Right cardiac atrium (tissue), 5 donors: Measurements from ENCODE around the gene PTPRN2. TPM values are rescaled to one million over a fixed set of nuclear protein-coding genes. Genes with fewer than 3 reads are reported as not detected.
A peak's percentile ranks its signal among the peaks of the same experiment; 100 is the strongest.
"Not testable (repeated sequence)": the region's sequence is repeated elsewhere in the genome, so short reads cannot be mapped to it uniquely, and the experiment has no call there.

Source experiments
- ATAC-seq, 2 donors: fragments of 200-7000 bp; cut with Tn5 transposase; one replicate each; pipeline versions ENCODE4 v1.8.0 to v1.9.1; 2020; ENCODE audit warnings: moderate library complexity in 2 of 2, mild to moderate bottlenecking in 1 of 2
- DNase-seq, 3 donors: peaks; one replicate each; pipeline ENCODE4 v3.0.0-alpha.2; 2020
- H3K27ac ChIP-seq: one replicate; pipeline ENCODE4 v1.5.1; 2013; ENCODE audit warnings: mild to moderate bottlenecking, low read length, control low read depth, moderate library complexity
- H3K27me3 ChIP-seq: one replicate; pipeline ENCODE4 v1.6.1; 2013; ENCODE audit not compliant: control insufficient read depth, insufficient read depth
- H3K4me1 ChIP-seq: one replicate; pipeline ENCODE4 v1.6.1; 2013; ENCODE audit warnings: low read length; ENCODE audit not compliant: control insufficient read depth, insufficient read depth
- H3K4me3 ChIP-seq: one replicate; pipeline ENCODE4 v1.5.1; 2013; ENCODE audit warnings: low read length, control low read depth
- H3K9me3 ChIP-seq: one replicate; pipeline ENCODE4 v1.6.1; 2013; ENCODE audit warnings: low read length; ENCODE audit not compliant: control insufficient read depth
- WGBS: extraction: QIAGEN DNeasy Blood & Tissue Kit; methylation state at CpG from one replicate; pipeline ENCODE4 v1.1.7; 2013; 5-methylcytosine and 5-hydroxymethylcytosine counted together
- intact Hi-C, 4 donors: fragments of 100-400 bp; cut with DNase I; formaldehyde crosslinking; loops; one replicate each; pipeline versions ENCODE4 v1.11.0 to v1.14.0; 2022 to 2023
- polyA plus RNA-seq: library from polyadenylated mRNA; stranded (reverse); fragments of 200-250 nt; gene quantifications from one replicate; pipeline ENCODE4 v1.2.3, GENCODE V29; 2013
- total RNA-seq, 4 donors: library from RNA; stranded (reverse); fragmentation: NEBNext Ultra II Directional; extraction: Animal tissue kit (Norgen Biotek cat#: 25700); gene quantifications; one replicate each; pipeline ENCODE4 v1.2.1, GENCODE V29; 2021
- donor health status: healthy with polysubstance abuse.
- donor health status: DM: no; HTN: yes; CAD: no.
- donor health status: DM: no; HTN: no; CAD: no.
- donor health status: DM: no; HTN: yes; CAD: no; lungs with severe emphysema.
- donor health status: DM: yes; HTN: yes; CAD: no.

Gene PTPRN2
- total and polyA plus RNA-seq, 5 donors, result 1.5 to 3.9 (median 1.9) TPM

DNA sequence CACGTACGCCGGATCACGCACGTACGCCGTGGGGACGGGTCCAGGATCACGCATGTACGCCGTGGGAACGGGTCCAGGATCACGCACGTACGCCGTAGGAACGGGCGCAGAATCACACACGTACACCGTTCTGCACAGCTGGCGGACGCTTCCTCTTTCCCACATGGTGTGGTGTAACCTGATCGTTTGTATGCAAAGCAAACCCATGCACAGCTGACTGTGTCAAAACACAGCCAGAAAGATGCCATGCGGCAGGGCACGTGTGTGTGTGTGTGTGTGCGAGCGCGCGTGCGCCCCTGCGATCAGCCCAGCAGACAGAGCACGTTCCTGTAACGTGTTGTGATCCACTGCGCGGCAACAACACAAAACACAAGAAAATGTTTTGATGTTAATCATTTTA, 677.2 kb downstream of the PTPRN2 start:
- no peaks in the 10 kb centered on the region for H3K9me3 ChIP-seq
- 95% methylated on average over 35 of the region's 35 CpGs for WGBS
- intact Hi-C loops, result no loop called here
- H3K27me3 ChIP-seq, result no peaks in the 10 kb centered on the region
- H3K27ac ChIP-seq, result no peak overlapping the region
- DNase-seq (no peak), ATAC-seq (no peak)
- no peaks in the 10 kb centered on the region for H3K4me1 ChIP-seq
- H3K4me3 ChIP-seq, result no peak overlapping the region

DNA sequence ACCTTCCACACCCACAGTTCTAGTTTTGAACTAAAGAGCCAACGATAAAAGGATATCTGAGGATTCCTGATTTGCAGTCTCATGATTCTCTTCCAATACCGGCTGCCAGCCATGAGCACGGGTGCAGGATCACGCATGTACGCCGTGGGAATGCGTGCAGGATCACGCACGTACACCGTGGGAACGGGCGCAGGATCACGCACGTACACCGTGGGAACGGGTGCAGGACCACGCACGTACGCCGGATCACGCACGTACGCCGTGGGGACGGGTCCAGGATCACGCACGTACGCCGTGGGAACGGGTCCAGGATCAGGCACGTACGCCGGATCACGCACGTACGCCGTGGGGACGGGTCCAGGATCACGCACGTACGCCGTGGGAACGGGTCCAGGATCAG, 677.6 kb downstream of the PTPRN2 start:
- 97% methylated on average over 43 of the region's 43 CpGs for WGBS
- H3K4me1 ChIP-seq, ATAC-seq, H3K27me3 ChIP-seq, DNase-seq, H3K9me3 ChIP-seq, H3K4me3 ChIP-seq, intact Hi-C loops, H3K27ac ChIP-seq: not testable (repeated sequence)

- DNase-seq (no peak), ATAC-seq (no peak)
- intact Hi-C loops, result no loop called here
- H3K27me3 ChIP-seq, result no peaks in the 10 kb centered on the region
- no peak overlapping the region for H3K27ac ChIP-seq
- no peaks in the 10 kb centered on the region for H3K9me3 ChIP-seq
- H3K4me3 ChIP-seq, result no peak overlapping the region
- WGBS, result 94% methylated on average over 8 of the region's 8 CpGs
- no peaks in the 10 kb centered on the region for H3K4me1 ChIP-seq
These were observed 678.3 kb downstream of the PTPRN2 start for GRCh38 chr7:157909370-157909769.

- WGBS, result 90% methylated on average over 31 of the region's 31 CpGs
- Histone ChIP-seq H3K27ac (no peak overlapping the region), H3K4me3 (no peak overlapping the region), H3K9me3 (no peaks in the 10 kb centered on the region), H3K4me1 (no peaks in the 10 kb centered on the region), H3K27me3 (no peaks in the 10 kb centered on the region)
- no peak for DNase-seq
- intact Hi-C loops, result no loop called here
- ATAC-seq, result no peak
These were observed 679.4 kb downstream of the PTPRN2 start for GRCh38 chr7:157908006-157908782.

- intact Hi-C loops, result no loop called here
- Histone ChIP-seq H3K9me3 (no peaks in the 10 kb centered on the region), H3K4me3 (no peak overlapping the region)
These were observed 680.5 kb downstream of the PTPRN2 start for GRCh38 chr7:157907091-157907490.

DNA sequence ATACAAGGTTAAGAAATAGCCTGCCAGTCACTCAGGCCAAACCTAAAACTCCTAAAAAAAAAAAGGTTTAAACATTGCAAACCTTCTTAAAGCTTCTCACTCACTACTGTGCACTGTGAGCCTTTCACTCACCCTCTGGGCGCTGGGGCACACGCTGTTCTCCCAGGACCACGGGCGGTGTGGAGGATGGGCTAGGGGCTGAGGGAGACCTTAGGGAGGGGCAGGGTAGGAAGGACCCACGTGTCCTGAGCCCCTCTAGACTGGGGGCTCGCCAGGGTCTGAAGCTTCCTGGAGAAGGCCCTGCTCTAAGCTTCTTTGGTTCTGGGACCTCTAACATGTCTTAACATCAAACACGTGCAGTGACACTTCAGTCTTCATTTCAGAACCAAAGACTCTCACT, 681.0 kb downstream of the PTPRN2 start:
- Histone ChIP-seq H3K4me1 (no peaks in the 10 kb centered on the region), H3K4me3 (no peak overlapping the region), H3K27ac (no peak overlapping the region), H3K9me3 (no peaks in the 10 kb centered on the region), H3K27me3 (no peaks in the 10 kb centered on the region)
- ATAC-seq (no peak), DNase-seq (no peak)
- intact Hi-C loops, result no loop called here
- WGBS, result 86% methylated on average over 7 of the region's 7 CpGs

More at GRCh38 chr7:157907091-157907490, 680.5 kb downstream of the PTPRN2 start:
- 95% methylated on average over 18 of the region's 18 CpGs for WGBS
- no peaks in the 10 kb centered on the region for H3K4me1 ChIP-seq
- no peak overlapping the region for H3K27ac ChIP-seq
- DNase-seq, result no peak
- H3K27me3 ChIP-seq, result no peaks in the 10 kb centered on the region
- ATAC-seq, result no peak

GRCh38 chr7:157905651-157906461, 681.8 kb downstream of the PTPRN2 start:
- H3K9me3 ChIP-seq, result no peaks in the 10 kb centered on the region
- H3K27ac ChIP-seq, result no peak overlapping the region
- DNase-seq (peak; percentile 49 to 74 (median 72)), ATAC-seq (peak; percentile 72 to 84)
- no peaks in the 10 kb centered on the region for H3K27me3 ChIP-seq
- 36% methylated on average over 20 of the region's 20 CpGs for WGBS
- H3K4me1 ChIP-seq, result no peaks in the 10 kb centered on the region
- intact Hi-C loops, result no loop called here
- H3K4me3 ChIP-seq, result no peak overlapping the region

DNA sequence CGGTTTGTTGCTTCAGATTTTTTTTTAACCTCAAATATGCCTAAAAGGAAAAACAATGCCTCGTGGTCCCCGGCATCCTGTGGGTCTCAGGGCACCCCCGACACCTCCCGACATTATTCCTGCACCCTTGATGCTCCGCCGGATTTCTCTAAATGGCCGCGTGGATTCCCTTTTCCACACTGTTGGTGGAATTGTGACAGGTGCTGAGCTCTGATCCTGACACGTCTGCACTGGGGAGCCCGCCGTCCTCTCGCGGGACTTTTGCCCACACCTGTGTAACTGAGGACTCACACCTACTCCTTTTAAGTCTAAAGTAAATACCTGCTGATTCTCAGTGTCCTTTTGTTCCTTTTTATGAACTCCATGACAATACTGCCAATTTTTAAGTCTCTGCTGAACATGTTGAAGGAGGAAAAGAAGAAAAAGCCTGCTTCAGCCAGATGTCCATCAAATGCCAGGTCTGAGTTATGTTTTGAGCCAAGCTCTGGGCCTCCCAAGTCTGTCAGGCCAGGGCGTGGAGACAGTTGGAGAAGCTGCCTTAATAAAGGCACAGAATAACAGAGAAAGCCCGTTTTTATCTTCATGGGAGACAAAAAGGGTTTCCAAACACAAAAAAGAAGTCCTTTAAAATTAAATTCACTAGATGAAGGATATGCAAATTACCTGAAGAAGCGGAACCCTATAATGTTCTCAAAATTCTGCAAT, 682.6 kb downstream of the PTPRN2 start:
- no peak overlapping the region for H3K4me3 ChIP-seq
- H3K27me3 ChIP-seq, result no peaks in the 10 kb centered on the region
- 76% methylated on average over 17 of the region's 17 CpGs for WGBS
- H3K4me1 ChIP-seq, result no peaks in the 10 kb centered on the region
- no peak overlapping the region for H3K27ac ChIP-seq
- intact Hi-C loops, result no loop called here
- no peak for ATAC-seq
- DNase-seq, result no peak
- H3K9me3 ChIP-seq, result no peaks in the 10 kb centered on the region

DNA sequence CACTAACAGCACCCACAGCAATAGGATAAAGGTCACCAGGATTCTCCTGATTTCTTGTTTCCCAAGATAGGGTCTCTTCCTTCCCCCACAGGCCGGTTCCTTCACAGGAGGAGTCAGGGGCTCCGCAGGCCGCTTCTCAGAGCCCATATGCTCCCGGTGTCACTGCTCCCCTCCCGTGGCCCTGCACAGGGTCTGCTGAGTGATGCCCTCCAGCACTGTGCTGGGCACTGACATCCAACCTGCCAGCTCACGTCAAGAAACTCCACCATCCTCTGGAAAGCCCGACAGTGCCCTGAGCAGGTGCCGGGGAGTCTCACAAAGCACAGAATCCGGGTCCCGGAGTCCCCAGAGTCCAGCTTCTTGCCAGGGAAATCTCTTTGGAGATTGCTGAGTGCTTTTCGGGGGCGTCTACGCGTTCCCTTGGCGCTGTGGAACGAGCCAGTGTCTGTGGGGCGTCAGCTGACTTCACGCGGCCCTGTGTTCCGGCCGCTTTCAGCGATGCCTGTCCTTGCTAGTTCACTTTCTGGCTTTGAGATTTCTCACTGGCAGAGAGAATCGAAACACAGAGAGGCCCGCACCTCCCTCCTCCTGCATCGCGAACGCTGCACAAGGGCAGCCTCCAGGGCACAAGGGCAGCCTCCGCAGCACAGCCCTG, 683.3 kb downstream of the PTPRN2 start:
- no peak for DNase-seq
- intact Hi-C loops, result no loop called here
- no peak overlapping the region for H3K27ac ChIP-seq
- no peak for ATAC-seq
- no peaks in the 10 kb centered on the region for H3K27me3 ChIP-seq
- no peaks in the 10 kb centered on the region for H3K4me1 ChIP-seq
- H3K4me3 ChIP-seq, result no peak overlapping the region
- WGBS, result 82% methylated on average over 28 of the region's 28 CpGs
- no peaks in the 10 kb centered on the region for H3K9me3 ChIP-seq

DNA sequence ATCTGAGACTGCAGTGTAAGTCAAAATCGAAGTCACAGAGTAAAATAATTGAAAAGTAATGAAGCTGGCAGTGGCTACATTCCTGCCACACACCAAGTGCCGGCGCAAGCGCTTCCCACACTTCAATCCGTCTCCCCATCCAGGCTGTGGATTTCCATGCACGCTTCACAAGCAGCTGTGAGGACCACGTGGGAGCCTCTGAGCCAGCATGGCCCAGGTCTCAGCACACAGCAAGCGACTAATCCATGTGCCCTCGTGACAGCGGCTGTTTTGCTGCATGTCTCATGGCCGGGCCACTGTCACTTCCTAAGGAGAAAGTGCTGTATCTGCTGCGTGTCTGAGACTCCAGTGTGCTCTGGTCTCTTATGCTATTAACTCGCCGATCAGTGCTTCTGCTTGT, 683.9 kb downstream of the PTPRN2 start:
- H3K9me3 ChIP-seq, result no peaks in the 10 kb centered on the region
- no peak for ATAC-seq
- H3K4me1 ChIP-seq, result no peaks in the 10 kb centered on the region
- WGBS, result 71% methylated on average over 14 of the region's 14 CpGs
- no peak for DNase-seq
- no peaks in the 10 kb centered on the region for H3K27me3 ChIP-seq
- intact Hi-C loops, result no loop called here
- H3K4me3 ChIP-seq, result no peak overlapping the region
- no peak overlapping the region for H3K27ac ChIP-seq
